ENCODE results near the gene XXYLT1. TPM values are rescaled to one million over a fixed set of nuclear protein-coding genes. Genes with fewer than 3 reads are reported as not detected.

Gene XXYLT1
- total RNA-seq, 1 experiment from 2014 or later = 23.4 TPM

DNA sequence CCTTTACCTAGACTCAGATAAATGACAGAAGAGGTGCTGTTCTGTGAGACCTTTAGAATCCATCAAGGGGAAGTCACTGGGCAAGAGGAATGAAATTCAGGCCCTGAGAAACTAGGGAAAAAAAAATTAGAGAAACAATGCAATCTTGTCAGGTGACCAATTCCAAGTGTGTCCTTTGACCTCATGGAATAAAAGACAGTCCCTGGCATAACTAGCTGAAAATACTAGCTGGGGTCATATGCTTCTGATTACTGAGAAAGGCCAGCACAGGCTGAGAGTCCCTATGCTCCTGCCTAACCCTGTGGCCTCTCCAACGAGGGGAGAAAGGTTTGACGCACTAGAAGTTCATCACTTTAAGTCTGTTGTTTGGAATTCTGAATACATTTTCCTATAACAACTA lies 167.3 kb downstream of the XXYLT1 start:
- POLR2A ChIA-PET = no interaction called here
- TF ChIP-seq E2F4 (CRISPR knock-in tag; IDR thresholded peaks at IDR 0.05; ENCODE audit: borderline replicate concordance, low read depth) = no peak
- no peak for TF ChIP-seq ZBTB21 (CRISPR knock-in tag; IDR thresholded peaks at IDR 0.05; ENCODE audit: borderline replicate concordance)
- TF ChIP-seq, protein P1, sequence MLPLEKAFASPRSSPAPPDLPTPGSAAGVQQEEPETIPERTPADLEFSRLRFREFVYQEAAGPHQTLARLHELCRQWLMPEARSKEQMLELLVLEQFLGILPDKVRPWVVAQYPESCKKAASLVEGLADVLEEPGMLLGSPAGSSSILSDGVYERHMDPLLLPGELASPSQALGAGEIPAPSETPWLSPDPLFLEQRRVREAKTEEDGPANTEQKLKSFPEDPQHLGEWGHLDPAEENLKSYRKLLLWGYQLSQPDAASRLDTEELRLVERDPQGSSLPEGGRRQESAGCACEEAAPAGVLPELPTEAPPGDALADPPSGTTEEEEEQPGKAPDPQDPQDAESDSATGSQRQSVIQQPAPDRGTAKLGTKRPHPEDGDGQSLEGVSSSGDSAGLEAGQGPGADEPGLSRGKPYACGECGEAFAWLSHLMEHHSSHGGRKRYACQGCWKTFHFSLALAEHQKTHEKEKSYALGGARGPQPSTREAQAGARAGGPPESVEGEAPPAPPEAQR (CRISPR knock-in tag; IDR thresholded peaks at IDR 0.05) = no peak
- no peak for TF ChIP-seq E2F5 (CRISPR knock-in tag; IDR thresholded peaks at IDR 0.05)
- TF ChIP-seq MAX (CRISPR knock-in tag; IDR thresholded peaks at IDR 0.05) = no peak
- no peak for TF ChIP-seq OVOL2 (CRISPR knock-in tag; IDR thresholded peaks at IDR 0.05; ENCODE audit: borderline replicate concordance)
- no peak for TF ChIP-seq CTCF (IDR thresholded peaks at IDR 0.05)
- no peak for TF ChIP-seq ELF4 (CRISPR knock-in tag; IDR thresholded peaks at IDR 0.05; ENCODE audit: low read depth)
- ATAC-seq (no peak), DNase-seq (ENCODE audit: low spot score) (no peak)
- no peak overlapping the region for H3K4me3 Mint-ChIP-seq
- no peak overlapping the region for H3K27ac Mint-ChIP-seq
- H3K9me3 Mint-ChIP-seq = no peaks in the 10 kb centered on the region
- no peaks in the 10 kb centered on the region for H3K27me3 Mint-ChIP-seq (ENCODE audit: low read depth)
- no peaks in the 10 kb centered on the region for H3K36me3 Mint-ChIP-seq
- CTCF ChIA-PET = interaction anchor here (0.5 to 3.8 kb wide), 3 partner anchors 102 to 118 kb away, joined by 4 to 38 read pairs (median 5); no protein-coding TSS in a partner anchor
- H3K4me1 Mint-ChIP-seq = peaks cover 30% of the 10 kb centered on the region

DNA sequence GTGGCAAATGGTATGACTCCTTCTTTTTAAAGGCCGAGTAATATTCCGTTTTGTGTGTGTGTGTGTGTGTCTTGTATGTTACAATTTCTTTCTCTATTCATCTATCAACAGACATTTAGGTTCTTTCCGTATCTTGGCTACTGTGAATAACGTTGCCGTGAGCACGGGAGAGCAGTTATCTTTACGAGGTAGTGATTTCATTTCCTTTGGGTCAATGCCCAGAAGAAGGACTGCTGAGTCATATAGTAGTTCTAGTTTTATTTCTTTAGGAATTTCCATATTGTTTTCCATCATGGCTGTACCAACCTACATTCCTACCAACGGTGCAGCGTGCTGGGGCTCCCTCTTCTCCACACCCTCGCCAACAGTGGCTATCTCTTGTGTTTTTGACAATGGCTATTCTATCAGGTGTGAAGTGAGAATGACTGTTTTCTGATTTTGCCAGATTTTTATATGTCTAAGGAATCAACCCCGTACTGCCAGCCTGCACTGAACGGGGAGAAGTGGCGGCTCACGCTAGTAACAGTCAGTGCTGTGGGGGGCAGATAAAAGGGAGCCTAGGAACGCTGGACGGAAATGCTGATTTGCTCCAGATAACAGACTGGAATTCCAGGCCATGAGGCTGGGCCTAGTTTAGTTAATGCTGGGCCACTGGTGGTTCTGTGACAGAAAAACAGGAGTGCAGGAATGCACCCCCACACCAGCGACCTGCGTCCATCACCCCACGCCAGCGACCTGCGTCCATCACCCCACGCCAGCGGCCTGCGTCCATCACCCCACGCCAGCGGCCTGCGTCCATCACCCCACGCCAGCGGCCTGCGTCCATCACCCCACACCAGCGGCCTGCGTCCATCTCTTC lies 168.1 kb downstream of the XXYLT1 start:
- peaks cover 26% of the 10 kb centered on the region for H3K4me1 Mint-ChIP-seq
- no peaks in the 10 kb centered on the region for H3K9me3 Mint-ChIP-seq
- H3K27me3 Mint-ChIP-seq (ENCODE audit: low read depth) = no peaks in the 10 kb centered on the region
- CTCF ChIA-PET = no interaction called here
- H3K27ac Mint-ChIP-seq = no peak overlapping the region
- H3K4me3 Mint-ChIP-seq = no peak overlapping the region
- DNase-seq (ENCODE audit: low spot score) (no peak), ATAC-seq (no peak)
- H3K36me3 Mint-ChIP-seq = no peaks in the 10 kb centered on the region
- POLR2A ChIA-PET = no interaction called here
- TF ChIP-seq FOXJ3 (CRISPR knock-in tag; IDR thresholded peaks at IDR 0.05; ENCODE audit: borderline replicate concordance) (no peak), ATF6 (CRISPR knock-in tag; IDR thresholded peaks at IDR 0.05) (no peak), CTCF (IDR thresholded peaks at IDR 0.05) (no peak), ATF2 (CRISPR knock-in tag; IDR thresholded peaks at IDR 0.05; ENCODE audit: borderline replicate concordance, low read depth) (no peak), E2F4 (CRISPR knock-in tag; IDR thresholded peaks at IDR 0.05; ENCODE audit: borderline replicate concordance, low read depth) (no peak), ATF1 (CRISPR knock-in tag; IDR thresholded peaks at IDR 0.05) (no peak), NFE2L1 (CRISPR knock-in tag; IDR thresholded peaks at IDR 0.05) (no peak)
- TF ChIP-seq, protein P2, sequence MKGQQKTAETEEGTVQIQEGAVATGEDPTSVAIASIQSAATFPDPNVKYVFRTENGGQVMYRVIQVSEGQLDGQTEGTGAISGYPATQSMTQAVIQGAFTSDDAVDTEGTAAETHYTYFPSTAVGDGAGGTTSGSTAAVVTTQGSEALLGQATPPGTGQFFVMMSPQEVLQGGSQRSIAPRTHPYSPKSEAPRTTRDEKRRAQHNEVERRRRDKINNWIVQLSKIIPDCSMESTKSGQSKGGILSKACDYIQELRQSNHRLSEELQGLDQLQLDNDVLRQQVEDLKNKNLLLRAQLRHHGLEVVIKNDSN (CRISPR knock-in tag; IDR thresholded peaks at IDR 0.05) = no peak

All from WTC11 (cell line).